Measurements from ENCODE around the gene ZNF672. TPM values are rescaled to one million over a fixed set of nuclear protein-coding genes. Genes with fewer than 3 reads are reported as not detected.
"Not testable (repeated sequence)": the region's sequence is repeated elsewhere in the genome, so short reads cannot be mapped to it uniquely, and the experiment has no call there.

The ZNF672 gene
- total RNA-seq, result 15.2 and 15.3 TPM in 2 replicates

- Histone ChIP-seq H3K4me1 (ENCODE audit: insufficient read depth, low read length) (peaks cover 34% of the 10 kb centered on the region), H3K9me3 (ENCODE audit: low read depth, low read length) (no peaks in the 10 kb centered on the region), H3K79me2 (ENCODE audit: insufficient read depth, low read length) (peaks cover 20% of the 10 kb centered on the region), H2AFZ (ENCODE audit: low read length) (peak within 1 kb of the TSS; percentile 91), H3K27ac (ENCODE audit: low read depth, low read length) (peak within 1 kb of the TSS; percentile 99), H3K4me3 (ENCODE audit: insufficient read depth, low read length) (peak within 1 kb of the TSS; percentile 92), H3K4me2 (ENCODE audit: insufficient read depth, low read length) (peak within 1 kb of the TSS; percentile 91), H3K27me3 (ENCODE audit: insufficient read depth, low read length) (peaks cover 2% of the 10 kb centered on the region), H4K20me1 (ENCODE audit: insufficient read depth, low read length) (no peaks in the 10 kb centered on the region), H3K36me3 (ENCODE audit: insufficient read depth, low read length) (no peaks in the 10 kb centered on the region)
- TF ChIP-seq CTCF (IDR thresholded peaks at IDR 0.05; ENCODE audit: extremely low read depth, low read depth, low read length), result no peak
- DNase-seq (ENCODE audit: insufficient read length, low spot score, missing footprints), result peak; percentile 99
Measured at GRCh38 chr1:248837781-248838356, at the start of gene ZNF672. Gene ZNF672, plus strand, starts transcription at chr1:248838224. Its CDS starts 9,051 bp downstream, at chr1:248847275.

- Histone ChIP-seq H3K9me3 (ENCODE audit: low read depth, low read length) (no peaks in the 10 kb centered on the region), H4K20me1 (ENCODE audit: insufficient read depth, low read length) (no peaks in the 10 kb centered on the region), H3K4me1 (ENCODE audit: insufficient read depth, low read length) (no peaks in the 10 kb centered on the region), H3K4me3 (ENCODE audit: insufficient read depth, low read length) (no peak overlapping the region), H3K4me2 (ENCODE audit: insufficient read depth, low read length) (no peak overlapping the region), H3K27me3 (ENCODE audit: insufficient read depth, low read length) (no peaks in the 10 kb centered on the region), H3K79me2 (ENCODE audit: insufficient read depth, low read length) (no peaks in the 10 kb centered on the region), H3K27ac (ENCODE audit: low read depth, low read length) (no peak overlapping the region), H3K36me3 (ENCODE audit: insufficient read depth, low read length) (no peaks in the 10 kb centered on the region), H2AFZ (ENCODE audit: low read length) (no peak overlapping the region)
- TF ChIP-seq CTCF (IDR thresholded peaks at IDR 0.05; ENCODE audit: extremely low read depth, low read depth, low read length), result no peak
- DNase-seq (ENCODE audit: insufficient read length, low spot score, missing footprints), result no peak
Measured at GRCh38 chr1:248788327-248788726, 49.7 kb upstream of the ZNF672 start.

- not testable (repeated sequence) for H3K27me3 ChIP-seq (ENCODE audit: insufficient read depth, low read length); H3K4me3 ChIP-seq (ENCODE audit: insufficient read depth, low read length); H3K36me3 ChIP-seq (ENCODE audit: insufficient read depth, low read length); H3K9me3 ChIP-seq (ENCODE audit: low read depth, low read length); H3K79me2 ChIP-seq (ENCODE audit: insufficient read depth, low read length); H4K20me1 ChIP-seq (ENCODE audit: insufficient read depth, low read length); H3K4me2 ChIP-seq (ENCODE audit: insufficient read depth, low read length); H3K27ac ChIP-seq (ENCODE audit: low read depth, low read length); H3K4me1 ChIP-seq (ENCODE audit: insufficient read depth, low read length); DNase-seq (ENCODE audit: insufficient read length, low spot score, missing footprints); H2AFZ ChIP-seq (ENCODE audit: low read length)
Measured at GRCh38 chr1:248789337-248789736, 48.7 kb upstream of the ZNF672 start.

GRCh38 chr1:248790456-248790855, 47.6 kb upstream of the ZNF672 start:
- no peak overlapping the region for H3K4me2 ChIP-seq (ENCODE audit: insufficient read depth, low read length)
- DNase-seq (ENCODE audit: insufficient read length, low spot score, missing footprints), result no peak
- H2AFZ ChIP-seq (ENCODE audit: low read length), result no peak overlapping the region
- no peak overlapping the region for H3K4me3 ChIP-seq (ENCODE audit: insufficient read depth, low read length)
- no peak for TF ChIP-seq CTCF (IDR thresholded peaks at IDR 0.05; ENCODE audit: extremely low read depth, low read depth, low read length)
- no peak overlapping the region for H3K27ac ChIP-seq (ENCODE audit: low read depth, low read length)
- no peaks in the 10 kb centered on the region for H3K4me1 ChIP-seq (ENCODE audit: insufficient read depth, low read length)
- no peaks in the 10 kb centered on the region for H3K36me3 ChIP-seq (ENCODE audit: insufficient read depth, low read length)
- H3K9me3 ChIP-seq (ENCODE audit: low read depth, low read length), result no peaks in the 10 kb centered on the region
- no peaks in the 10 kb centered on the region for H3K79me2 ChIP-seq (ENCODE audit: insufficient read depth, low read length)
- H4K20me1 ChIP-seq (ENCODE audit: insufficient read depth, low read length), result no peaks in the 10 kb centered on the region
- H3K27me3 ChIP-seq (ENCODE audit: insufficient read depth, low read length), result no peaks in the 10 kb centered on the region

Data from osteoblast (primary cell).